ENCODE measurements around the gene SAMD14. TPM values are rescaled to one million over a fixed set of nuclear protein-coding genes. Genes with fewer than 3 reads are reported as not detected.

Gene SAMD14
- total and polyA plus RNA-seq, 2 donors (not counting 1 experiment from before 2014, with no cell fraction given), result 0.13 to 0.89 TPM

DNA sequence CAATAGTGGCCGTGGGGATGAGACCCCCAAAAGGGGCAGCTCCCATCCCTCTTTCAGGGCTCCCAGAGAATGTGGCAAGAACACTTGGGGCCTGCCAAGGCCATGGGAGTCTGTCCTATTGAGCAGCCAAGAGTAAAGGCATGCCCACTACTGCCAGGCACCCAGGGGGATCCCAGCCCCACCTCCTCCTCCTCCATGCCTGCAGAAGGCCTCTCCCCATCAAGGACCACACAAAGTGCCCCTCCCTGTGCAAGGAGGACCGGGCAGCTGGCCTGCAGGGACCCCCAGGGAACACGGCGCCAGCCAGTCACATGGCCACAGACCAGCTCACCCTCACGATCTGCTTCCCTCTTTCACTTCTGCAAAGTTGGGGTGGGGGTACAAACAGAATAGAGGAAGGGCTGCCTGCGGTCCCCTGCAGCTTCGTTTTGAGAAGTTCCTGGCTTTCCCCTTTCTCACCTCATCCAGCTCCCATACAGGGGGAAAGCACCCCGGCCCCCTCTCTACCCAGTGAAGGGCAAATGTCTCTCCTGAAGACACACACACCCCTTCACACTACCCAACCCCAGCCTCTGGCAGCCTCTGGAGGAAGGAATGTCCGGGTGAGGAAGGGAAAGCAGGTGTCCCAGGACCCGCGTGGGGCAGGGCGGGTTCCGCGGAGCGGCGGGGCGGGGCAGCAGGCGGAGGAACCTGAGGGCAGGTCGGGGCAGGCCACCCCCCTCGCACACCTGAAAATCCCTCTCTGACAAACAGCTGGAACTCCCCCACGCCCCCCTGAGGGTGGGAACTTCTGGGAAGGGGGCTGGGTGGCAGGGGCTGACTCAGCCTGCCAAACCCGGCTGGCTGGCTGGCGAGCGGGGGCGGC is 18.5 kb upstream of the SAMD14 start:
- H3K27ac ChIP-seq (ENCODE audit: low read length in 2 of 2), result peak overlapping the region; percentile 82 to 94
- H3K9ac ChIP-seq (ENCODE audit: low read length), result peak overlapping the region; percentile 95
- Mint-ChIP-seq H3K4me3 (peak overlapping the region; percentile 100), H3K4me1 (peaks cover 54% of the 10 kb centered on the region), H3K9me3 (ENCODE audit: insufficient read depth) (no peaks in the 10 kb centered on the region), H3K27me3 (no peaks in the 10 kb centered on the region), H3K27ac (peak overlapping the region; percentile 98)
- intact Hi-C loops (cut with micrococcal nuclease), result loop anchor here (1.0 kb wide), 2 partner anchors 8 to 53 kb away; partner anchors contain the start of gene PDK2
- DNase-seq, result peak; percentile 95
- ChIA-PET POLR2A (interaction anchor here (0.6 to 1.8 kb wide), 7 partner anchors 9 to 904 kb away, joined by 3 to 11 read pairs (median 5); partner anchors contain the start of gene PDK2), CTCF (interaction anchor here (0.7 to 5.1 kb wide), 12 partner anchors 9 to 61 kb away, joined by 3 to 59 read pairs (median 5); partner anchors contain the start of gene SAMD14)
- peaks cover 46 to 60% of the 10 kb centered on the region in 2 donors for H3K4me1 ChIP-seq (ENCODE audit: control insufficient read depth in 2 of 2, insufficient read depth in 2 of 2, low read length in 2 of 2)
- no peaks in the 10 kb centered on the region for H3K27me3 ChIP-seq (replicated peaks in 1 of 4; ENCODE audit: control extremely low read depth in 1 of 4, control insufficient read depth in 3 of 4, insufficient read depth in 4 of 4, low read length in 3 of 4)
- TF ChIP-seq, protein P1, sequence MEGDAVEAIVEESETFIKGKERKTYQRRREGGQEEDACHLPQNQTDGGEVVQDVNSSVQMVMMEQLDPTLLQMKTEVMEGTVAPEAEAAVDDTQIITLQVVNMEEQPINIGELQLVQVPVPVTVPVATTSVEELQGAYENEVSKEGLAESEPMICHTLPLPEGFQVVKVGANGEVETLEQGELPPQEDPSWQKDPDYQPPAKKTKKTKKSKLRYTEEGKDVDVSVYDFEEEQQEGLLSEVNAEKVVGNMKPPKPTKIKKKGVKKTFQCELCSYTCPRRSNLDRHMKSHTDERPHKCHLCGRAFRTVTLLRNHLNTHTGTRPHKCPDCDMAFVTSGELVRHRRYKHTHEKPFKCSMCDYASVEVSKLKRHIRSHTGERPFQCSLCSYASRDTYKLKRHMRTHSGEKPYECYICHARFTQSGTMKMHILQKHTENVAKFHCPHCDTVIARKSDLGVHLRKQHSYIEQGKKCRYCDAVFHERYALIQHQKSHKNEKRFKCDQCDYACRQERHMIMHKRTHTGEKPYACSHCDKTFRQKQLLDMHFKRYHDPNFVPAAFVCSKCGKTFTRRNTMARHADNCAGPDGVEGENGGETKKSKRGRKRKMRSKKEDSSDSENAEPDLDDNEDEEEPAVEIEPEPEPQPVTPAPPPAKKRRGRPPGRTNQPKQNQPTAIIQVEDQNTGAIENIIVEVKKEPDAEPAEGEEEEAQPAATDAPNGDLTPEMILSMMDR (IDR thresholded peaks at IDR 0.05), result no peak
- no peak for TF ChIP-seq EZH2 (IDR thresholded peaks at IDR 0.05; ENCODE audit: borderline replicate concordance, insufficient read depth, low read depth, low read length, poor library complexity, severe bottlenecking)
- no peaks in the 10 kb centered on the region for H3K9me3 ChIP-seq (ENCODE audit: control extremely low read depth in 1 of 3, control insufficient read depth in 2 of 3, insufficient read depth in 1 of 3, low read length in 2 of 3)
- 0% methylated on average over 7 of the region's 25 CpGs for WGBS (ENCODE audit: insufficient coverage)
- ATAC-seq (ENCODE audit: low read depth), result peak; percentile 58
- H2AFZ ChIP-seq (ENCODE audit: insufficient read depth, low read depth, low read length, poor library complexity, severe bottlenecking), result peak overlapping the region; percentile 52
- H3K36me3 ChIP-seq (replicated peaks in 1 of 2; ENCODE audit: control extremely low read depth in 1 of 2, control insufficient read depth in 1 of 2, extremely low read depth in 1 of 2, insufficient read depth in 2 of 2, low read length in 1 of 2), result peaks cover 0 to 30% of the 10 kb centered on the region in 2 experiments
- peak overlapping the region; percentile 92 for H3K4me2 ChIP-seq (replicated peaks; ENCODE audit: low read depth, low read length, poor library complexity, severe bottlenecking)
- H3K4me3 ChIP-seq (ENCODE audit: control extremely low read depth in 1 of 5, extremely low read depth in 1 of 5, insufficient read depth in 1 of 5, low read depth in 2 of 5, low read length in 4 of 5), result peak overlapping the region; percentile 74 to 97 (median 85)
- peaks cover 74% of the 10 kb centered on the region for H3K79me2 ChIP-seq (ENCODE audit: control insufficient read depth, insufficient read depth, low read length)
- peaks cover 67% of the 10 kb centered on the region for H4K20me1 ChIP-seq (ENCODE audit: control insufficient read depth, insufficient read depth, low read length, poor library complexity, severe bottlenecking)
